CD4-positive, alpha-beta T cell treated with Interferon alpha-2 for 1 hour (primary cell): ENCODE results near the gene HIPK2.
"Not testable (repeated sequence)": the region's sequence is repeated elsewhere in the genome, so short reads cannot be mapped to it uniquely, and the experiment has no call there.

Experiments used
- DNase-seq, 2 donors: peaks; one replicate each; pipeline ENCODE4 v3.0.0-alpha.2; 2020 to 2022

The HIPK2 gene

DNA sequence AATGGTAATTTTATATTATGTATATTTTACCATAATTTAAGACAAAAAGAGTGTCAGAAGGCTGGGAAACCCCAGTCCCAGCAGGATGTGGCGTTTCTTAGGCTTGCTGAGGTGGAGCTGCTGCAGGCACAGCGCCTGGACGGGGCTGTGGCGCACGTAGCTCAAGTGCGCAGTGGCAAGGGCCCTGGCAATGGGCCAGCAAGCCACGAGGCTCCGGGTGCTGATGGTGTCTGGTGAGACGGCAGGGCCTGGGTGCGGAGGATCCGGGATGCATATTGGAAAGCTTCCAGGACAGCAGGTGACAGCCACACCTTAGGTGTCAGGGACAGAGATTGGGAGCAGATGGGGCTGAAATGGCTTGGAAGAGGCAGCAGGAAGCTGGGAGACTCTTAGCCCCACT is 217.1 kb downstream of the HIPK2 start:
- no peak for DNase-seq

DNA sequence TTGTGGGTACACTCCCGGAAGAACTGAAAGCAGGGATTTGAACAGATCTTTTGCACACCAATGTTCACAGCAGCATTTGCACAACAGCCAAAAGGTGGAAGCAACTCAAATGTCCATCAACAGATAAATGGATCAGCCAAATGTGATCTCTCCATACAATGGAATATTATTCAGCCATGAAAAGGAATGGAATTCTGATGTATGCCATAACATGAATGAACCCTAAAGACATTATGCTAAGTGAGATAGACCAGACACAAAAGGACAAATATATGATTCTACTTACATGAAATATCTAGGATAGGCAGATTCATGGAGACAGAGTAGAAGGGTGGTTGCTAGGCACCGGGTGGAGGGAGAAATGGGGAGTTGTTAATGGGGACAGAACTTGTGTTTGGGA is 217.6 kb downstream of the HIPK2 start:
- DNase-seq: no peak

DNA sequence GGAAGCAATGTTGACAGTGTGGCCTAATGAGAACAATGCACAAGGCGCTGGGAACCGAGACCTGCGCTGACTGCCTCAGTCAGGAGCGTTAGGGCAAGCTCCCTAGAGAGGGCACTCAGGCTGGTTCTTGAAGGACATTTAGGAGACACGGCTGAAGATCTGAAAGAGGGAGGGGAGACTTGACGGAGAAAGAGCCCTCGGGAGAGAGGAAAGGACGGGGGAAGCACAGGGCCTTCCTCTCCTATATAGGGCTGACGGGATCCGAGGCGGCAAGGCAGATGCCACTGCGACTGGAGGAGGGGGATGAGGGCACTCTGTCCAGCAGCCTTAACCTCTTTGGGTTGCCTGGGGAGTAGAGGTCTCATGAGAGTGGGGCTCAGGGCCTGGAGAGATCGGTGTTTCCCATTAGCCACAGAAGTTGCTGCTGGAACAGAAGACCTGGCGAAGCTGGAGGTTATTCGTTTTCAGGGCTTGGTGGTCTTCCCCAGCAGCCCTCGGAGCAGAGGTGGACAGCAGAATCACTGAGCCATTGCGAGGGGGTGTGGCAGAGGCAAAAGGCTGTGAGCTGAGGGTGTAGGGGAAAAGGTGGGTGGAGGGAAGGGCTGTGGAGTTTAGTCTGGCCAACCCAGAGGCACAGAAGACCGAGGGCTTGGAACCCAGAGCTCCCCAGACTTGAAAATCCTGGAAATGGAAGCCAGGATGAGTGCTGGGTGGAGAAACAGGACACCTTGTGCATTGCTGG is 218.3 kb downstream of the HIPK2 start:
- DNase-seq: no peak

DNA sequence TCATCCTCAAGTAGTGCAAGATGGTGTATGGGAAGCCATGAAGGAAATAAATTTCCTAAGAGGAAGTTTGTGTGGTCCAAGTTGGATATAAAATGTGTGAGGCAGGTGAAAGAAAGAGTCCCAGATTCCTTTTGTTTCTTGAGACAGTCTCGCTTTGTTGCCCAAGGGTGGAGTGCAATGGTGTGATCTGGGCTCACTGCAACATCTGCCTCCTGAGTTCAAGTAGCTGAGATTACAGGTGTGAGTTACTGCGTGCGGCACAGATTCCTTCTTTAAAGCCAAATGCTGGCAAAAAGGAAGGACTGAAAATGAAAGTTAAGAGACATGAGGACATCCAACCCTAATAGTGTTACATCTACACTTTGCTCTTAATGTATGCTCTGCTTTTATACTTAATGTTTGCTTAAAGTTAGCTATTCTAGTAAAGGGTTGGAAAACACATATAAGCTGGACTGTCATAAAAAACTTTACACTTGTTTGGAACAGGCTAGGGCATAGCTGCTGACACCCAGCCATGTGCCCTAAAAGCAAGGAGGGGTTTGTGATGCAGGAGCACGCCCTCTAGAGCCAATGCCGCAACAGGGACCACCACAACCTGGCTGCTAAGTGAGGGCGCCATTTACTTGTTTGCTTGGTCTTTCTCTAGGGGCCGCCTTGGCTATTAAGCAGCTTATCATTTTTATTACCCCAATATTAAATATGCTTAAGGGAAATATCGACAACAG is 219.8 kb downstream of the HIPK2 start:
- DNase-seq: no peak

DNA sequence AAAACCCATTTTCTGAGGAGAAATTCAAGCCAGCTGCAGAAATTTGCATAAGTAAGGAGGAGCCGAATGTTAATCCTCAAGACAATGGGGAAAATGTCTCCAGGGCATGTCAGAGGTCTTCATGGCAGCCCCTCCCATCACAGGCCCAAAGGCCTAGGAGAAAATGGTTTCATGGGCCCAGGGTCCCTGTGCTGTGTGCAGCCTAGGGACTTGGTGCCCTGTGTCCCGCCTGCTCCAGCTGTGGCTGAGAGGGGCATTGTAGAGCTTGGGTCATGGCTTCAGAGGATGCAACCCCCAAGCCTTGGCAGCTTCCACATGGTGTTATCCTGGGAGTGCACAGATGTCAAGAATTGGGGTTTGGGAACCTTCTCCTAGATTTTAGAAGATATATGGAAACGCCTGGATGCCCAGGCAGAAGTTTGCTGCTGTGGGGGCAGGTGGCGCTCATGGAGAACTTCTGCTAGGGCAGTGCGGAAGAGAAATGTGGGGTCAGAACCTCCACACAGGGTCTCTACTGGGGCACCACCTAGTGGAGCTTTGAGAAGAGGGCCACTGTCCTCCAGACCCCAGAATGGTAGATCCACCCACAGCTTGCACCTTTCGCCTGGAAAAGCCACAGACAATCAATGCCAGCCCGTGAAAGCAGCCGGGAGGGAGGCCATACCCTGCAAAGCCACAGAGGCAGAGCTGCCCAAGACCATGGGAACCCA is 223.7 kb downstream of the HIPK2 start:
- DNase-seq: not testable (repeated sequence)

DNA sequence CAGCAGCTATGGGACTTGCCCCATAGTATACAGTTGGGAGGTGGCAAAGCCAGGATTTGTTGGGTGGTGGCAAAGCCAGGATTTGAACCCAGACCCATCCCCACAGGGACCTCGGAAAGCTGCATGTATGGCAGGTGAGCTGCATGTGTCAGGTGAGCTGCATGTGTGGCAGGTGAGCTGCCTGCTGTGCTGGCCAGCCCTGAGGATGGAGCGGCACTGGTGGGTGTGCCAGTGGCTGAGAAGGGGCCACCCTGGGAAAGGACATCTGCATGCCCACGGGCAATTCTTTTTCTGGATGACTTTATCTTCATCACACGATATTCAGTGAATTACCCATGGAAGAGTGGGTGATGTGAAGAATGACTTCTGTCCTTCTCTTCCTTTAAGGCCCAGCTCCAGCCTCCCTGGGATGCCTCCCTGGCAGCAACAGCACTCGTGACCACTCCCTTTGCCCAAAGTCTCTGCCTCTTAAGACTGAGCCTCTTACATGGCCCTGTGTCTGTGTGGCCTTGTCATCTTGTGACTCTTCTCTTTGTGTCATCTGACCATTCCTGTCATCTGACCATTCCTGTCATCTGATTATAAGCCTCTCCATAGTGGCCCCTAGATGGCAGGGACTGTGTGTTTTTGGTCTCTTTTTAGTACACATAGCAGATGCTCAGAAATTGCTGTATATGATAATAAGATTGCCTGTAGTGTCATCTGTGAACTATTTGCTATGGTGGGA is 229.3 kb downstream of the HIPK2 start:
- no peak for DNase-seq

DNA sequence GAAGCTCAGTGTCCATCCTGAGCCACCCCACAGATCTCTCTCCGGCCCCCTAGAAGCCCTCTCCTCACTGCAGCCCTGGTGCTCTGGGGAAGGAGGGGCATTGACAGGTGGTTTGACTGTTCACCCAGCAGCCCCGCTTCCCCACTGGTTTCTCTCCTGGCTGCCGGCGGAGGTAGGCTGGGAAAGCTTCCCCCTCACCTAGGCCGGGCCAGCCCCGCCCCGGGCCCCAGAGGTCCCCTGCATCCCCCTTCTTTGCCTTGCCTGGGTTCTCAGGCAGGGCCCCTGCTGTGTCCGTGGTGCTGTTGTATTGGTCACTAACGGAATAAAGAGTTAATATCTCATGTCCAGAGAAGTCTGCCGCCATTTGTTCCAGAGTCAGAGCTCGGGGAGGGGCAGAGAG is 233.2 kb downstream of the HIPK2 start:
- DNase-seq: no peak

DNA sequence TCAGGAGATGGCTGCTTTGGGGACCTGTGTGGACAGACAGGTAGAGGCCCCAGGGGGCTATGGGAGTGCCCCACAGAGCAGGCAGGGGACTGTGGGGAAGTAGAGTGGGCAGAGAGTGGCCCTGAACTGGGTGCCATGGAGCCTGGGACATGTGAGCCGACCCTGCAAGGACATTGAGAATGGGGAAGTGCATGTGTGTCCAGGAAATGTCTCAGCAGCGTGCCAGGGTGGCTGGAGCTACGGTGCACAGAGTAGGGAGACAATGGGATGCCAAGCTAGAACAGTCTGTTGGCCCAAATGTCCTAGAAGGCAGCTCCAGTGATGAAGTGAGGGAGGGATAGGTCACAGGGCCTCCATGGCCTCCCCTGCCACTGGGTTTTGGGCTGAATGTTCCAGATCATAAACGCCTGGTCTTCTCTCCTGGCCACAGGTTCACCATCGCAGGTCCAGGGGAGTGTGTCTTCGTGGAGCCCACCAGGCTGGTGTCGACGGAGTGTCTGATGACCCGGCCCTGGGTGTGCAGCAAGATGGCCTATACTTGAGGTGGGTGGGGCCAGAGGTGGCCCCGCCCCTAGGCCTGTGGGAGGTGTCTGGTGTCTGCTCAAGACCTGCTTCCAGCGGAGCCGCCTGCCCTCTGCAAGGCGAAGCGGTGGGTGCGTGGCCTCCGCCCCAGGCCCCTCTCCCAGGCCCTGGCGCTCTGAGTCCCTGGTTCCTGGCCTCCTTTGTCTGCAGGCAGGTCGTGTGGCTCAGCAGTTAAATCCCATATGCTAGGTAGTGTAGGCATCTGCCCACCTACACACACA is 233.8 kb downstream of the HIPK2 start:
- DNase-seq: no peak

DNA sequence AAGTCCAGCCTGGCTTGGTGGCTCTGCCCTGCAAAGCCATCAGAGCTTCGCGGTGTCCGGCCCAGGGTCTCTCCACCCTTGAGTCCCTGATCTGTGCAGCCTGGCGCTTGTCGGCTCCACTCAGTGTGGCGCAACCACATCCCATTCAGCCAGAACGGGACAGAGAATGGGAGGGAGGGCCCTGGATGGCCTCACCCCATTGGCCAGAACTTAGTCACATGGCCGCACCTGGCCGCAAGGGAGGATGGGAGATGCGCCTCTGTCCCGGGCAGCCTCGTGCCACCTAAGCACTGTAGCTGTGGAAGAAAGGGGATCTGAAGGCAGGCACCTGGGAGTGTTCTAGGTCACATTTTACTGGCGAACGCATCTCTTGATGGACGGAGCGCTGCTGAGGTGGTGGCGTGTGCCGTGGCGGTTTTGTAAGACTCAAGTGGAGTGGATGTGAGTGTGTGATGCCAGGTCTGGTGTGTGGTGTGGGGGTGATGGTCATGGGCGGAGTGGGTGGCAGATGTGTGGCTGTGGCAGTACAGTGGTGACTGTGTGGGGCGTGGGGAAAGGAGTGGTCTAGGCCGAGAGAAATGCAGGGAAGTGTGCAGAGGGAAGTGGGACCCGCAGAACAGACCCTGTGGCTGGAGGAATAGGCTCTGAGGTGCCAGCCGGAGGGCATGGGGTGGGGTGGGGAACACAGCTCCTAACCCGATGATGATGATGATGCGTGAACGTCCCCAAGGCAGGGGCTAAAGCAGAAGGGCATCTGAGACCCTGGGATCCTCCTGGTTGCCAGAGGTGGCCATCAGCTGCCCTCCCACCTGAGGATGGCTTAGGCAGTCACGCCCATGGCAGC is 235.3 kb downstream of the HIPK2 start:
- no peak for DNase-seq

DNA sequence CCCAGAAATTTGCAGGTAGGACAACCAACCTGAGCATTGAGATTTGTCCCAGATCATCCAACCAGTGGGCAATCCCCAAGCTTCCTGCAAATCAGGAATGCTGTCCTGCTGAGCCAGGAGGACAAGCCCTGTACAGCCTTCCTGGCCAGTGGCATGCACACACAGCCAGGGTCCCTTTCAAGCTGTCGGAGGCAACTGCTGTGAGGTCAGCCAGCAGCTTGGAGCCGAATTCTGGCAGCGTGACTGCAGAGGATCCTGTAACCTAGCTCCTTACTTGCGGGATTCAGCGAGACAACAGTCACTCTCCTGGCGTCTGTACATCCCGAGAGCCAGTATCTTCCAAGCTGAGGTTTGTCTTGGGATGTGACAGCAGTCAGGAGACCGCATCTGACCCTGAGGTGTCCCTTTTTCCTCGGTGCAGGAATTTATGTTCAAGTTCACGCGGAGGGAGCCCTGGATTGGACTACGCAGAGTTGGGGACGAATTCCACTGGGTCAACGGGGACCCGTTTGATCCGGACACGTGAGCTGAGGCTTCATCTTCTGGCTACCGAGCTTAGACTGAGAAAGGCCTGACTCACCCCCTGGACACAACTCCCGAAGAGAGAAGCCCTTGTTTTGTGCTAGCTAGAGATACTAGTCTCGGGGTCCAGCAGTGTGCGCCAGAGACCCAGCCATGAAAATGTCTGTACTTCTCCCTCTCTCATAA is 236.0 kb downstream of the HIPK2 start:
- no peak for DNase-seq

DNA sequence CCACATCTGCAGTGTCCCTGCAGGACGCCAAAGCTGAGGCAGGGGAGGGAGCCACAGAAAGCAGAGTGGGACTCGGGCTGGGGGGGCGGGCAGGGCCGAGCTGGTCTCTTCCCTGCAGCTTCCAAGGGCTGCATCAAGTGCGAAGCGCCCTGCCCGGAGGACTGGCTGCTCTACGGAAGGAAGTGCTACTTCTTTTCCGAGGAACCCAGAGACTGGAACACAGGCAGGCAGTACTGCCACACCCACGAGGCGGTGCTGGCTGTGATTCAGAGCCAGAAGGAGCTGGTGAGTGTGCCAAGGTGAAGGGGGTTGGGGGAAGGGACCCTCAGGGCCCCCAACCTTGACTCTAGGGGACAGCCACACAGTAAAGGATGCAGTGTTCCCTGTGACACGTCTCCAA is 237.6 kb downstream of the HIPK2 start:
- DNase-seq: no peak

DNA sequence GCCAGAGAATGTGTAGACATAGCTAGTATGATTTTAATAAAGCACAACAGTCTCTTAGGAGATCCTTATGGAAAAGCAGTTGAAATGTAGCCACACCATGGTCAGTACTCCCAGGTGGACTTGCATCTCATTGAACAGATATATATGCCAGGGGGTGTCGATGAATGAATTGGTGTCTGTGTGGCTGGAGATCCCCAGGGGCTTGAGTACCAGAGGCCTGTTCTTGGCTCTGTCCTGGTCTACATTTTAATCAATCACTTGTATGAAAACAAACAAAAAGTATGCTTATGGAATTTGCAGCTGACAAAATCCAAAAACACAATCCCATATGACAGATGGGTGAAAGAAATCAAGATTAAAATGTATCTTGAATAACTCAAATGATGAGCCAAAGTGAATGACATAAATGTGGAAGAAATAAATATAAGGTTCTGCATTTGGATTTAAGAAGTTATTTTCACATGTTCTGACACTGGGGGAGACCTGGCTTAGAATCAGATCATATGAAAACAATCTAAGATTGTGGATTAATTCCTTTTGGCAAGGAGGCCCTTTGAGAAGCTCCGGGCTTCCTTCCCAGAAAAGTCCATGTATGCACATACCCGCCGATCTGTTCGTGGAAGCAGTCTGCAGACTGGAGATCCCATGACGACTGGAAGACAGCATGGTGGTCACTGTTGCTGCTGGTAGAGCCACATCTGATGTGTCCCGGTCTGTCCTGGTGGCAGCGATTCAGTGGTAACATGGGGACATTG is 238.7 kb downstream of the HIPK2 start:
- no peak for DNase-seq

DNA sequence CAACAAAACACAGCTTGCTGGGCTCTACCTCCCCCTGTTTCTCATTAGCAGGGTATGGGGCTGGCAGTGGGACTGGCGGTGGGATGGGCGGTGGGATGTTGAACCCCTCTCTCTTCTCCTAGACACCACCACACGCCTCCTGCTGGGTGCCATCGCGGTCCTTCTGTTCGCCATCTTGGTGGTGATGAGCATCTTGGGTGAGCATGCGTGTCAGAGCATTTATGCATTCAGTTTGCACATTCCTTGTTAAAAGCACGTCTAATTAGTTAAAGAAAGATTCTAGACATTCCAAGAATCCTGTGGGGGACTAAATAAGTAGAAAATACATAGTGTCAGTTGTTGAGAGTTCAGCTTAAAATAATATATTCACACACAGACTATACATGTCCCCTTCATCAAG is 241.6 kb downstream of the HIPK2 start:
- no peak for DNase-seq

DNA sequence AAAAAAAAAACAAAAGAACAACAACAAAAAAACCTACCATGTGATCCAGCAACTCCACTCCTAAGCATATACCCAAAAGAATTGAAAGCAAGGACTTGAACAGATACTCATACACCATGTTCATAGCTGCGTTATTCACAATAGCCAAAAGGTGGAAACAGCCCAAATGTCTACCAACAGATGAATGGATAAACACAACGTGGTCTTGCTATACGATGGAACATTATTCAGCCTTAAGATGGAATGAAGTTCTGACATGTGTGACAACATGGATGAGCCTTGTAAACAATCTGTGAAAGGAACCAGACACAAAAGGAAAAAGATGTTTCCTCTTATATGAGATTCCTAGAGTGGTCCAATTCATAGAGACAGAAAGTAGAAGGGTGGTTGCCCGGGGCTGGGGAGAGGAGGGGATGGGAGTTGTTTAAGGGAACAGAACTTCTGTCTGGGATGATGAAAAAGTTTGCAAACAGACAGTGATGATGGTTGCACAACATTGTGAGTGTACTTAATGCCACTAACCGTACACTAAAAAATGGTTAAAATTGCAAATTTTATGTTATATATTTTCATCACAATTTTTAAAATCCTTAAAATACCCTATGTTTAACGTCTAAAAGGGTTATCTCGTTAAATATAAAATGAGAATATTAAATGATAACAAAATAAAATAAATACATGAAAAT is 242.7 kb downstream of the HIPK2 start:
- DNase-seq: no peak

DNA sequence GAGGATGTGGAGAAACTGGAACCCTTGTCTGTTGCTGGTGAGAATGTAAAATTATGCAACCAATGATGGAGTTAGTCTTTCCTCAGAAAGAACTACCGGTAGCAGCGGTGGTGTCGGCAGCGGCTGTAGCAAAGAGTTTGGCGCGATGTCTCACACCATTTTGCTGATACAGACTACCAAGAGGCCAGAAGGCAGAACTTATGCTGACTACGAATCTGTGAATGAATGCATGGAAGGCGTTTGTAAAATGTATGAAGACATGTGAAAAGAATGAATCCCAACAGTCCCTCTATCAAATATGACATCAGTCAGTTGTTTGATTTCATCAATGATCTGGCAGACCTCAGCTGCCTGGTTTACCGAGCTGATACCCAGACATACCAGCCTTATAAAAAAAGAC is 243.7 kb downstream of the HIPK2 start:
- no peak for DNase-seq

DNA sequence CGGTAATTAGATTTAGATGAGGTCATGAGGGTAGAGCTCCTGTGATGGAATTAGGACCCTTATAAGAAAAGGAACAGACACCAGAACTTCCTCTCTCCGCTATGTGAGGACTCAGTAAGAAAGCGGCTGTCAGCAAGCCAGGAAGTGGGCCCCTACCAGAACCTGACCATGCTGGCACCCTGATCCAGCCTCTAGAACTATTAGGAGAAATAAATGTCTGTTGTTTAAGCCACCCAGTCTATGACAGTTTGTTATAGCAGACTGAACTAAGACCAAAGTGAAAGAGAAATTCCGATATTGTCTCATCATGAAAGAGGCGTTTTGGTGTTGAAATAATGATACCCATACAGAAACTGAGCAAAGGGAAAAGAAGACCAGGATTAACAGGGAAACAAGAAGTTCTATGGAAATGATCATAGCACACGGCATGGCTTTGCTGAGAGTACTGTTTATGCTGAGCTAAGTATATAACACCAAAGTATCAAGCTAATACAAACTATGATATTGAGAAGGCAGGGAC is 245.1 kb downstream of the HIPK2 start:
- DNase-seq: no peak

DNA sequence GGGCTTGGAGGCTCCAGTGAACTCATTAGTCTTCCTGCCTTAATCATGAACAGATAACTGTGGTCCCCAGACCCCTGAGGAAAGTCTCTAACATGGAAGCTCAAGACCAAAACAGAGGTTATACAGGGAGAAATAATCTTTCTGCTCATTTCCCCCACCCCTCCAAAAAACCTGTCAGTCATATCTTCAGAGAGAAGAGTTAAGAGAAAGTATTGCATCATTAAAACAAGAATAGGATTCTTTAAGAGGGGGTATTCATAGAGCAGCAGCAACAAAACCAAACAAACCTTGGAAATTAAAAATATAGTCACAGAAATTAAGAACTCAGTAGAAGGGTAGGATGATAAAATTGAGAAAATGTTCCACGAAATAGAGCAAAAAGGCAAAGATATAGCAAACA is 246.7 kb downstream of the HIPK2 start:
- DNase-seq: no peak

DNA sequence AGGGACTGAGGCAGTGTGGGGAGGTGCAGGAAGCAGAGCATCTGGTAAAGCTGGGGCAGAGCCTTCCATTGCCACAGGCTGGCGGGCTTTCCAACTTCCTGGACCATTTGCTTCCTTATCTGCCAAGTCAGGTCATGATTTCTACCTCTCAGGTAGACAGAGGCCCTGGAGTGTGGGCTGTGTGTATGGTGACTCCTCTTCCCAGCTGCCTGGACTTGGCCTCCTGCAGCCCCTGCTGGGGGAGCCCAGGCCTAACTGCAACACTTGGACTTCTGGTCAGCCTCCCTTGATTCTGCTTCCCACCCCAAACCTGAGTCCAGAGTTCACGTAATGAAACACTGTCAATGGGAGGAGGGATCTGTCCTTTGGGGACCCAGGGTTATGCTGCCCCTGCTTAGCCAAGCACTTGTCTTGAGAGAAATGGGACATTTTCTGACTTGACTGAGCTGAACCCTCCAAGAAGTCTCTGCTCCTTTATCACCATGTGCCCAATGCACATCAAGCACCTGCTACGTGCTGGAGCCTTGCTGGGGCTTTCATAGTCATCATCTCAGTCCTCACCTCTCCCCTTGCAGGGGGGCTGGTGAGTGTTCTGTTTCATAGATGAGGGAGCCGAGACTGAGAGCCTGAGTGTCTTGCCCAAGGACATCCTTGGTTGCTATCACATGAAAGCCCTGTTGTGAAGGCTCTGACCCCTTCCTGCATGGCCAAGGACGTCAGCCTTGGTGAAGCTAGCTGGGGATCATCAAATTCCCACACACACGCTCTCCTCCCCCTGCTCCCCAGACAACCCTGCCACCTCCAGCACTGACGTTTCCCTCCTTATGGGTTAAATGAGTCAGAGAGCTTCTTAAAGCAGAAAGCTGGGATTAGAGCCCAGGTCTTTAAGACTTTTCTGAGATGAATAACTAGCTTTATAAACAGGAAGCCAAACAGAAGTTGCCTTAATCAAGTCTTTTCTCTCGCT is 250.9 kb downstream of the HIPK2 start:
- DNase-seq: no peak
